ENCODE measurements around the gene RCSD1.
"Not testable (repeated sequence)": the region's sequence is repeated elsewhere in the genome, so short reads cannot be mapped to it uniquely, and the experiment has no call there.

RCSD1 gene

GRCh38 chr1:167717351-167717750 is 87.3 kb downstream of the RCSD1 start:
- peak; percentile 55 for DNase-seq

GRCh38 chr1:167718914-167719691 is 89.1 kb downstream of the RCSD1 start:
- DNase-seq = no peak

- DNase-seq = not testable (repeated sequence)
These were observed 89.8 kb downstream of the RCSD1 start for GRCh38 chr1:167719715-167720421.

GRCh38 chr1:167720965-167721616 is 91.1 kb downstream of the RCSD1 start:
- DNase-seq = peak; percentile 71

GRCh38 chr1:167721617-167722151 is 91.7 kb downstream of the RCSD1 start, which contains the start of gene MPZL1:
Gene MPZL1, plus strand, starts transcription at chr1:167721982. Its CDS starts 170 bp downstream, at chr1:167722152.
- peak; percentile 93 for DNase-seq

GRCh38 chr1:167722152-167722869 is 92.3 kb downstream of the RCSD1 start:
- DNase-seq = peak; percentile 41

- no peak for DNase-seq
These were observed 92.8 kb downstream of the RCSD1 start for GRCh38 chr1:167722870-167723251.

- no peak for DNase-seq
These were observed 93.8 kb downstream of the RCSD1 start for GRCh38 chr1:167723707-167724323.

- no peak for DNase-seq
These were observed 96.0 kb downstream of the RCSD1 start for GRCh38 chr1:167726008-167726407.

GRCh38 chr1:167728818-167729410 is 98.9 kb downstream of the RCSD1 start:
- no peak for DNase-seq

GRCh38 chr1:167734227-167734626 is 104.2 kb downstream of the RCSD1 start:
- DNase-seq = no peak

GRCh38 chr1:167734841-167735240 is 104.8 kb downstream of the RCSD1 start:
- DNase-seq = no peak

GRCh38 chr1:167737169-167737568 is 107.1 kb downstream of the RCSD1 start:
- DNase-seq = no peak

- no peak for DNase-seq
These were observed 108.1 kb downstream of the RCSD1 start for GRCh38 chr1:167738158-167738557.

GRCh38 chr1:167739752-167740151 is 109.7 kb downstream of the RCSD1 start:
- no peak for DNase-seq

- not testable (repeated sequence) for DNase-seq
These were observed 111.1 kb downstream of the RCSD1 start for GRCh38 chr1:167741103-167741502.

- peak; percentile 23 for DNase-seq
These were observed 112.5 kb downstream of the RCSD1 start for GRCh38 chr1:167742392-167743057.

GRCh38 chr1:167744901-167745300 is 114.9 kb downstream of the RCSD1 start:
- no peak for DNase-seq

GRCh38 chr1:167746013-167746672 is 116.1 kb downstream of the RCSD1 start:
- no peak for DNase-seq

- no peak for DNase-seq
These were observed 117.1 kb downstream of the RCSD1 start for GRCh38 chr1:167746988-167747655.
